GM19043 (cell line): ENCODE data around the gene CCL2.
"Not testable (repeated sequence)": the region's sequence is repeated elsewhere in the genome, so short reads cannot be mapped to it uniquely, and the experiment has no call there.

Source experiments
- ATAC-seq: cut with Tn5 transposase; IDR thresholded peaks from one replicate; pipeline ENCODE4 v1.9.1; 2021; ENCODE audit warnings: low read depth; ENCODE audit not compliant: unreplicated experiment

CCL2 gene

GRCh38 chr17:34254651-34255380 is at the start of gene CCL2:
Gene CCL2, plus strand, starts transcription at chr17:34255285. Its CDS starts 65 bp downstream, at chr17:34255350.
- ATAC-seq: no peak

DNA sequence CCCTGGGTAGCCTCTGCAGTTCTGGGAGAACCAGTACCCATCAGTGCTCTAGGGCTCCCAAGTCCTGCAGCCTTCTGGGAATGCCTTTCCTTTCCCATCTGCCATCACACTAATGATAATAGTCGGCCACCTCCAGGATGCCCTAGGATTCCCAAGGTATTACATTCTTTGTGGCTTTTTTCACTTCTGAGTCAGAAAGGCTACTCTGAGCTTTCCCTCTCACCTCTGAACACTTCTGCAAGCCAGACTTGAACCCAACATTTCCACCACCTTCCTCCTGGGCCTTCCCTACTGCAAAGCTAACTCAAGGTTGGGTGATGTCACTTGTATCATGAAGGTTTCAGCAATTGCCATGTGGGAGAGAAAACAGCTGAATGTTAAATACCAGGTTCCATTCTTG is 49.7 kb upstream of the CCL2 start:
- no peak for ATAC-seq

- ATAC-seq: no peak
Measured at GRCh38 chr17:34206569-34206968, 48.5 kb upstream of the CCL2 start.

GRCh38 chr17:34207572-34207971 is 47.5 kb upstream of the CCL2 start:
- ATAC-seq: no peak

DNA sequence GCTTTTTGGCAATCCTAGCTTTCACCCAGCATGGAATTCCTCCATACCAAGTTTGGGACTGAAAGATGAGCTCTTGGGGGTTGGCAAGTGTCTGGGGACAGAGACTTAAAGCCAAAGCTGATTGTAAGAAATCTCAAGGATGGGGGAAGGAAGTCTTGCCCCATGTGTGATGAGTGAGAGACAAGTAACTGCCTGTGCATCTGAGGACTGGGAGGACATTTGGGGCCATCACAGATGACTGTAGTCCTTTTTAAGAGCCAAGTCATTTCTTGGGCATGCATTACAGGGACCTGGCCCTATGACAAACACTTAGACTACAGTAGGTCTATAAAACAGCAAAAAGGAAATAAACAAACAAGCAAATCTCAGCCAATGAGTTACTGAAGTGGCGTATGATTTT is 36.3 kb upstream of the CCL2 start:
- ATAC-seq: no peak

DNA sequence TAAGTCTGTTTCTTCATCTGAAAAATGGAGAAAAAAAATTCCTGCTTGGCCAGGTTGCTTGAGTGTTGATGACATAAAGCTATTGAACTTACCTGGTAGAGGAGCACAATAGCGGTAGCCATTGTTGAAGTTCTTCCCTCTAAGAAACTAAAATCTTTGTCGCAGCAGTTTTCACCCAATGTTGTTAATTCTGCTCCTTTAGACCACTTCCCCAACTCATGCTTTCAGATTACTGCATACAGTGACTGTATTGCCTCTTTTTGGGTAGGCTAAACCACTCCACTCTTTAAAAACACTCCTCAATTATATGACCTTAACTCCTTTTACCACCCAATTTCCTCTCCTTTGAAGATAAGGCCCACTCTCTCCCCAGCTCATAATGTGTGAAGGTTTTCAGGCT is 35.7 kb upstream of the CCL2 start:
- no peak for ATAC-seq

DNA sequence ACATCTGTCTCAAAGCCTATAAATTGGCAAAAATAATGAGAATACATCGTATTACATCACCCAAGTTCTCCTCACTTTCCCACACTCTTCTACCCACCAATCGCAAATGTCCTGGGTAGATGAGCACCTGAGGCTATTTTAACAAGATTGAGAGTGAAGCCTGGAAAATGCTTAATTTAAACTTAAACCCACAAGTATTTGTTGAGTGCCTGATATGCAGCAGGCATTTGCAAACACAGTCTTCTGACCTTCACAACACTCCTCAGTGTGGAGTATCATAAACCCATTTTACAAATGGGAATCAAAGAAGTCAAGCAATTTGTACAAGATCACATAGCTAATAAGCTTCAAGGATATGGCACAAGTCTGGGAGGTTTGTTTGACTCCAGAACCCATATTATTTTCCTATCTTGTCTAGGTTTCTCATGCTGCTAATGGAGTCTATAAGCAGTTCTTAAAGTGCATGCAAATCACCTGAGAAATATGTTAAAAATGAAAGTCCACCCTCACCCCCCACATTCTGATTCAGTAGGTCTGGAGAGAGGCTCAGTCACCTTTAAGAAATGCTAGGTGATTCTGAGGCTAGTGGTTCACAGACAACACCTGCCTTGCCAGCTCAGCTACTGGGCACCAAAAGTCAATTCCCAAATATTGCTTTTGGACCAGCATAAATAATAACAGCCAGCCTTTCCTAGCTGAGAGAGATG is 34.9 kb upstream of the CCL2 start:
- no peak for ATAC-seq

- ATAC-seq: no peak
Measured at GRCh38 chr17:34220752-34221395, 34.2 kb upstream of the CCL2 start.

DNA sequence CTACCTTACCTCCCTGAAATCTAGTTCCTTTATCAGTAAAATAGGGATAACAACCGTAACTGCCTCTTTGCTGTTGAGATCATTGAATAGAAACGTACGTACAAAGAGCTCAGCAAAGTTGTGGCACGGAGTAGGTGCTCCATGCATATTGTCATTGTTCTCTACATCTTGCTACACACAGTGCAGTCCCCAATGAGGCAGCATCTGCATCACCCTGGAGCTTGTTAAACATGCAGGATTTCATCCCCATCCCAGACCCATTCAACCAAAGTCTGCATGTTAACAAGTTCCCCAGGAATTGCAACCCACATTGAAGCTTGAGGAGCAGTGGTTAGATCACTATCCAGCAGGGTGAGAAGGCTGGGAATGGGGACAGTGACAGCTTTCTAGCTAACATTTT is 33.7 kb upstream of the CCL2 start:
- ATAC-seq: no peak

GRCh38 chr17:34222722-34223497 is 32.2 kb upstream of the CCL2 start:
- ATAC-seq: no peak

GRCh38 chr17:34225046-34225445 is 30.0 kb upstream of the CCL2 start:
- ATAC-seq: no peak

DNA sequence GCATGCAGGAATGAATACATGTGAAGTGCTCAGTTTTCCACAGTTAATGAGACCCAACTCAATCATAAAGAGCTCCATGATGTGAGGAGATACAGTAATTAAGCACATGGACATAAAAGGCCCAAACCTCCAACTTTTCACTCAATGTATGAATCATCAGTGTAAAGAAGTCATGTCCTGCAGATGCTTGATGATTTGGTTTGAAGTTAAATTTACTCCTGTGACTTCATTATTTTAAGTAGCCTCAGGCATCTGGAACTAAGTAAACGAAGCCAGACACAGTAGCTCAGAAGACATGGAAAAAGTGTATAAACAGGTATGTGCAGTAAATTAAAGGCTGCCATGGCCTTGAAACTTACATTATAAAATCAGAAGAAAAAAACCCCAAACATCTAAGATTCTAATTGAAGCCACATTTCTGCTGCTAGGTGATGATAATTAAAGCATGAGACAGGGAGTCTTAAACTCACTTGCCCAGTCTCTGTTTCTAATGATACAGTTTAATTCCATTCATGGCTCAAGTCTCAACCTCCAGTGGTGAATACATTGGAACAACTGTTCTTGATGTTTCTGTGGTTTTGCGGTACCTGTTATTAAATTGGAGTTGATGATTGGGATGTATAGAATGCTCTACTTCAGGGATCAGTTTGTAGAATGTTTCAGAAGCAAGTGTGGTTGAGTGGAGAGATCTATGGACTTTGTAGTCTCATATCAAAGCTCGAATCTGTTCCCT is 28.9 kb upstream of the CCL2 start:
- ATAC-seq: no peak

DNA sequence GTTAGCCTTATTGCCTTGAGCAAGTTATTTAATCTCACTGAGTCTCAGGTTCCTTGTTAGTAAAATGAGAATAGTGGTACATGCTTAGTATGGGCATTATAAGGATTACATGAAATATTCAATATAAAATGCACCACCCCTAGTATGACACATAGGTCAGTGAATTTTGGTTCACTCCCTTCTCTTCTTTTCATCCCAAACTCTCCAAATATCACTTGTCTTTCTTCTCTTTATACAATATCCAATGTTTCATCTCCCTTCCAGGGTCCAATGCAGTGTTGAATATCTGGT is 28.4 kb upstream of the CCL2 start:
- ATAC-seq: no peak

- ATAC-seq: not testable (repeated sequence)
Measured at GRCh38 chr17:34227293-34227692, 27.8 kb upstream of the CCL2 start.

- no peak for ATAC-seq
Measured at GRCh38 chr17:34227707-34228106, 27.4 kb upstream of the CCL2 start.

GRCh38 chr17:34228781-34229180 is 26.3 kb upstream of the CCL2 start:
- ATAC-seq: no peak

DNA sequence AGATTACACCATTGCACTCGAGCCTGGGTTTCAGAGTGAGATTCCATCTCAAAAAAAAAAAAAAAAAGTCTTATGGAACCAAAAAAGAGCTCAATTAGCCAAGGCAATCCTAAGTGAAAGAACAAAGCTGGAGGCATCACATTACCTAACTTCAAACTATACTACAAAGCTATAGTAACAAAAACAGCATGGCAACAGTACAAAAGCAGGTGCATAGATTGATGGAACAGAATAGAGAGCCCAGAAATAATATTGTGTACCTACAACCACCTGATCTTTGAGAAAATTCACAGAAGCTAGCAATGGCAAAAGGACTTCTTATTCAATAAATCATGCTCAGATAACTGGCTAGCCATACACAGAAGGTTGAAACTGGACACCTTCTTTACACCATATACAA is 24.7 kb upstream of the CCL2 start:
- ATAC-seq: no peak

DNA sequence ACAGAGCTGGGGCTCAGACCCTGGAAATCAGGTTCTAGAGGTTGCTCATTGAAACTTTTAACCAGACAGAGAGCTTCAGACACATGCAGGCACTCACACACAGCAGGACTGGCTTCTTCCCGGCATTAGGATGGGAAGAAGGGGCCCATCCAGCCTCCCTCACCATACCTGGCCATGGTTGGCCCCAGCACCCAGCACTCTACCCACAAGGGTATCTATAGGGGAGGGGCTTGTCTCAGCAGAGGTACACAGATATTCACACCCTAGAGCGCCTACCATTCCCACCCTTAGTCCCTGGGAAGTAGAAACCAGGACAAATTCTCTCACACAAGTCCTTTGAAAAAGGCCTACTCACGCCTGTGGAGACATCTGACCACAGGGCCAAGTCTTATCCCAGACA is 20.5 kb upstream of the CCL2 start:
- ATAC-seq: no peak

DNA sequence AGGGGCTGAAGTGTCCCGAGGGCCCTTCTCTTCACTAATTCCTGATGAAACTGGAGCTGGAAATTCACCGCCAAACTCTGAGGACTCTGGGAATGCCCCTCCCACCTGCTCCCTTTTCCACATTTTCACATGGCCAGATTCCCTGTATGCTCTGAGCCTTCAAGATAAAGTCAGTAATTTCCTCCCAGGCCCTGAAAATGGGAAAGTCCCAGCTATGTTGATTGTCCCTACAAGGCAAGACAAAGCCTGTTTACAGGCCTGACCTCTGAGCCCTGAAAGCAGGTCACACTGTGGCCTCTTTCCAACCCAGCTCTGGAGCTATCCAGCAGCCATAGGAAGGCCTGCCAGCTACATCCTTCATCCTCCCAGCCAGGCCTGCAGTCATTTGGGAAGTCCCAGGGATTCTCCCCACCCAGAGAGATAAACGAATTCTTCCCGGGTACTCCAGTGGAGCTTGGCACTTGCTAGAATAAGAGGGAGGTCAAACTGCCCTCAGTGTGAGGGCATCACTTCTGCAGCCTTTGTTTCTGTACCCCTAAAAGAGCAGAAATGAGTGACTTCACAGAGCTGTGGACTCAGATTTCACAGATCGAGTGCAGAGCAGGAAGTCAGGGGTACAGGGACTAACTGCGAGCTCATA is 19.6 kb upstream of the CCL2 start:
- ATAC-seq: no peak

- no peak for ATAC-seq
Measured at GRCh38 chr17:34236281-34236892, 18.7 kb upstream of the CCL2 start.
